Neural cell (in vitro differentiated cells): ENCODE results near the gene CTTNBP2NL. TPM values are rescaled to one million over a fixed set of nuclear protein-coding genes. Genes with fewer than 3 reads are reported as not detected.
A peak's percentile ranks its signal among the peaks of the same experiment; 100 is the strongest.
"Not testable (repeated sequence)": the region's sequence is repeated elsewhere in the genome, so short reads cannot be mapped to it uniquely, and the experiment has no call there.

ENCODE experiments used
- H2AFZ ChIP-seq: fragments of 200-600, 300-800 bp; sonication (generic), shearing (Covaris generic); 2 replicates; pipeline ENCODE4 v1.6.0; 2014; ENCODE audit warnings: low read depth, mild to moderate bottlenecking, antibody characterized with exemption, low read length, moderate library complexity
- H3F3A ChIP-seq: fragments of 200-600 bp; shearing (Covaris generic); 2 replicates; pipeline ENCODE4 v1.6.1; 2016; ENCODE audit warnings: mild to moderate bottlenecking, moderate library complexity, mixed read lengths, antibody characterized with exemption, low read length; ENCODE audit not compliant: insufficient read depth, poor library complexity, severe bottlenecking
- H3K27ac ChIP-seq: fragments of 200-600, 300-800 bp; sonication (generic), shearing (Covaris generic); 2 replicates; pipeline ENCODE4 v1.5.1; 2014; ENCODE audit warnings: mild to moderate bottlenecking, low read length, moderate library complexity
- H3K27me3 ChIP-seq: fragments of 300-800, 200-600 bp; sonication (generic), shearing (Covaris generic); 2 replicates; pipeline ENCODE4 v1.6.0; 2014; ENCODE audit warnings: mild to moderate bottlenecking, low read depth, low read length, moderate library complexity; ENCODE audit not compliant: insufficient read depth
- H3K36me3 ChIP-seq: fragments of 300-800, 200-600 bp; sonication (generic), shearing (Covaris generic); 2 replicates; pipeline ENCODE4 v1.5.1; 2014; ENCODE audit warnings: mild to moderate bottlenecking, antibody characterized with exemption, low read length, moderate library complexity; ENCODE audit not compliant: insufficient read depth
- H3K4me2 ChIP-seq: fragments of 300-800, 200-600 bp; sonication (generic), shearing (Covaris generic); 2 replicates; pipeline ENCODE4 v1.6.0; 2014; ENCODE audit warnings: mild to moderate bottlenecking, low read length
- H3K4me3 ChIP-seq: fragments of 300-800, 200-600 bp; sonication (generic), shearing (Covaris generic); 2 replicates; pipeline ENCODE4 v1.5.1; 2014; ENCODE audit warnings: mild to moderate bottlenecking, low read length, moderate library complexity
- H3K79me2 ChIP-seq: fragments of 200-600 bp; shearing (Covaris generic); replicated peaks from 2 replicates; pipeline ENCODE4 v1.6.0; 2014; ENCODE audit warnings: mild to moderate bottlenecking, low read length, moderate library complexity; ENCODE audit not compliant: insufficient read depth
- H3K9ac ChIP-seq: fragments of 300-800, 200-600 bp; sonication (generic), shearing (Covaris generic); 2 replicates; pipeline ENCODE4 v1.6.1; 2016; ENCODE audit warnings: mild to moderate bottlenecking, low read length, mixed read lengths
- H3K9me2 ChIP-seq: fragments of 200-600 bp; shearing (Covaris generic); 2 replicates; pipeline ENCODE4 v1.6.1; 2016; ENCODE audit warnings: mild to moderate bottlenecking, low read length, mixed read lengths; ENCODE audit not compliant: insufficient read depth
- H3K9me3 ChIP-seq: fragments of 200-600, 300-800 bp; sonication (generic), shearing (Covaris generic); 2 replicates; pipeline ENCODE4 v1.6.1; 2016; ENCODE audit warnings: mild to moderate bottlenecking, mixed run types, low read length, moderate library complexity, mixed read lengths
- H4K20me1 ChIP-seq: fragments of 200-600 bp; shearing (Covaris generic); 2 replicates; pipeline ENCODE4 v1.6.1; 2016; ENCODE audit warnings: mild to moderate bottlenecking, mixed run types; ENCODE audit not compliant: insufficient read depth
- CTCF ChIP-seq: fragments of 450-650 bp; IDR thresholded peaks from 2 replicates; pipeline ENCODE4 v1.5.1; 2014; ENCODE audit warnings: antibody characterized with exemption, mild to moderate bottlenecking, moderate library complexity; ENCODE audit not compliant: poor library complexity, severe bottlenecking
- EP300 ChIP-seq: fragments of 450-650 bp; conservative IDR thresholded peaks from 2 replicates; pipeline ENCODE4 v1.6.1; 2014; ENCODE audit warnings: antibody characterized with exemption, mild to moderate bottlenecking, moderate library complexity; ENCODE audit not compliant: poor library complexity, severe bottlenecking
- EZH2 ChIP-seq: fragments of 200-600, 300-800 bp; shearing (Covaris generic), sonication (generic); IDR thresholded peaks from 2 replicates; pipeline ENCODE4 v1.6.1; 2014; ENCODE audit warnings: antibody characterized with exemption, low read length, borderline replicate concordance, mild to moderate bottlenecking; ENCODE audit not compliant: insufficient read depth, poor library complexity, severe bottlenecking
- MXI1 ChIP-seq: fragments of 450-650 bp; conservative IDR thresholded peaks from 2 replicates; pipeline ENCODE4 v1.6.1; 2014; ENCODE audit warnings: antibody characterized with exemption, mild to moderate bottlenecking; ENCODE audit not compliant: poor library complexity, severe bottlenecking
- POLR2AphosphoS5 ChIP-seq: IDR thresholded peaks from 2 replicates; pipeline ENCODE4 v1.6.1; 2012
- RAD21 ChIP-seq: fragments of 450-650 bp; conservative IDR thresholded peaks from 2 replicates; pipeline ENCODE4 v1.6.1; 2014; ENCODE audit warnings: antibody characterized with exemption, mild to moderate bottlenecking, moderate library complexity
- REST ChIP-seq: IDR thresholded peaks from 2 replicates; pipeline ENCODE4 v1.6.1; 2012; ENCODE audit warnings: borderline replicate concordance
- SMC3 ChIP-seq: fragments of 450-650 bp; conservative IDR thresholded peaks from 2 replicates; pipeline ENCODE4 v1.6.1; 2014; ENCODE audit warnings: antibody characterized with exemption, mild to moderate bottlenecking, moderate library complexity; ENCODE audit not compliant: poor library complexity
- TAF1 ChIP-seq: IDR thresholded peaks from 2 replicates; pipeline ENCODE4 v1.6.1; 2012; ENCODE audit warnings: low read depth
- polyA plus RNA-seq: library from polyadenylated mRNA; depleted of rRNA; stranded (reverse); fragments of >200 nt; gene quantifications from 2 replicates; pipeline ENCODE4 v1.2.3, GENCODE V29; 2014

Gene CTTNBP2NL
- polyA plus RNA-seq, 1 donor from 2014 or later, result 11.8 TPM

- Histone ChIP-seq H3K4me2 (no peak overlapping the region), H3K9me2 (no peaks in the 10 kb centered on the region), H3F3A (no peaks in the 10 kb centered on the region), H2AFZ (no peak overlapping the region), H3K27ac (no peak overlapping the region), H3K9me3 (no peaks in the 10 kb centered on the region), H3K27me3 (no peaks in the 10 kb centered on the region), H3K9ac (no peak overlapping the region), H4K20me1 (no peaks in the 10 kb centered on the region), H3K36me3 (no peaks in the 10 kb centered on the region), H3K4me3 (no peak overlapping the region), H3K79me2 (no peaks in the 10 kb centered on the region)
- TF ChIP-seq MXI1 (no peak), CTCF (no peak)
Measured at GRCh38 chr1:112389689-112390088, 6.3 kb upstream of the CTTNBP2NL start.

- not testable (repeated sequence) for H2AFZ ChIP-seq, H3K27me3 ChIP-seq, H3K4me2 ChIP-seq, H3K79me2 ChIP-seq, H3K9me2 ChIP-seq, H3K9me3 ChIP-seq, H3K27ac ChIP-seq, H3K9ac ChIP-seq, H3K36me3 ChIP-seq, H3F3A ChIP-seq, H4K20me1 ChIP-seq, H3K4me3 ChIP-seq
Measured at GRCh38 chr1:112390335-112390734, 5.7 kb upstream of the CTTNBP2NL start.

- Histone ChIP-seq H3F3A (no peaks in the 10 kb centered on the region), H3K79me2 (peaks cover 3% of the 10 kb centered on the region), H3K4me3 (peak overlapping the region; percentile 57), H3K27ac (no peak overlapping the region), H4K20me1 (no peaks in the 10 kb centered on the region), H3K36me3 (no peaks in the 10 kb centered on the region), H3K4me2 (no peak overlapping the region), H3K9ac (peak overlapping the region; percentile 35), H3K9me3 (no peaks in the 10 kb centered on the region), H3K9me2 (no peaks in the 10 kb centered on the region), H3K27me3 (no peaks in the 10 kb centered on the region), H2AFZ (no peak overlapping the region)
- TF ChIP-seq MXI1 (no peak), EZH2 (no peak), POLR2AphosphoS5 (no peak), TAF1 (no peak), CTCF (peak; percentile 93), SMC3 (peak; percentile 84), EP300 (no peak), REST (no peak), RAD21 (peak; percentile 93)
Measured at GRCh38 chr1:112390775-112391602, 5.0 kb upstream of the CTTNBP2NL start.
